Cerebellar cortex (tissue), 1 donor: ENCODE measurements around the gene MCM10.

Source experiments
- DNase-seq: peaks from one replicate; pipeline ENCODE4 v3.0.0-alpha.2; 2015; ENCODE audit warnings: low spot score

The MCM10 gene

GRCh38 chr10:13165177-13165576 lies 3.8 kb downstream of the MCM10 start:
- no peak for DNase-seq

GRCh38 chr10:13167568-13167967 lies 6.2 kb downstream of the MCM10 start:
- DNase-seq: no peak

GRCh38 chr10:13168781-13169180 lies 7.4 kb downstream of the MCM10 start:
- no peak for DNase-seq

GRCh38 chr10:13173616-13174015 lies 12.3 kb downstream of the MCM10 start:
- DNase-seq: no peak

- no peak for DNase-seq
These were observed 19.4 kb downstream of the MCM10 start for GRCh38 chr10:13180788-13181187.

- DNase-seq: no peak
These were observed 21.1 kb downstream of the MCM10 start for GRCh38 chr10:13182424-13182823.

- no peak for DNase-seq
These were observed 22.3 kb downstream of the MCM10 start for GRCh38 chr10:13183625-13184024.

GRCh38 chr10:13184276-13184675 lies 22.9 kb downstream of the MCM10 start:
- no peak for DNase-seq

GRCh38 chr10:13184730-13185514 lies 23.6 kb downstream of the MCM10 start:
- DNase-seq: no peak

GRCh38 chr10:13187135-13187534 lies 25.8 kb downstream of the MCM10 start:
- DNase-seq: no peak

GRCh38 chr10:13188593-13188992 lies 27.2 kb downstream of the MCM10 start:
- DNase-seq: no peak

GRCh38 chr10:13189961-13190360 lies 28.6 kb downstream of the MCM10 start:
- no peak for DNase-seq

GRCh38 chr10:13190816-13191215 lies 29.5 kb downstream of the MCM10 start:
- DNase-seq: no peak

- DNase-seq: no peak
These were observed 30.0 kb downstream of the MCM10 start for GRCh38 chr10:13191362-13191761.

GRCh38 chr10:13193637-13194036 lies 32.3 kb downstream of the MCM10 start:
- no peak for DNase-seq

- no peak for DNase-seq
These were observed 33.7 kb downstream of the MCM10 start for GRCh38 chr10:13195016-13195415.

- DNase-seq: no peak
These were observed 39.8 kb downstream of the MCM10 start for GRCh38 chr10:13201132-13201531.

- DNase-seq: no peak
These were observed 44.7 kb downstream of the MCM10 start for GRCh38 chr10:13206091-13206490.

GRCh38 chr10:13206546-13207443 lies 45.4 kb downstream of the MCM10 start:
- DNase-seq: peak; percentile 9

GRCh38 chr10:13213163-13213562 lies 51.8 kb downstream of the MCM10 start:
- no peak for DNase-seq

- no peak for DNase-seq
These were observed 57.5 kb downstream of the MCM10 start for GRCh38 chr10:13218878-13219277.

GRCh38 chr10:13219685-13220670 lies 58.6 kb downstream of the MCM10 start:
- DNase-seq: peak; percentile 17
